ENCODE results near the gene CAMK2D.

DNA sequence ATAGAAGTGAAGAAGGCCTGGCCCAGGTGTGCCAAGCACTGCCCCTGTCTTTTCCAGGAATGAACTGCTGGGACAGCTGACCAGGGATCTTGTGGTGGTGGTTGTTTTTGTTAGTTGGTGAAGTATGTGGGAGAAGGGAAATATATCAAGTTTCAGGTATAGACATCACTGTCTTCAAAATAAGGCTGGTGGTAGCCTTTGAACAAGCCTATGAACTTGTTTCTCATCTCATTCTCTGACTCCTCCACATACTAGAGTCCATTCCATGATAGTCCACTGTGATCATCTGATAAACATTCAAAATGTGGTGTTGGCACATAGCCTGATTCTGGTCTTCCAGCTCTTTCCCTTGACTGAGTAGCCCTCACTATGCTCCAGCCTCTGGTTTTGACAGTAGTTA, 303.7 kb downstream of the CAMK2D start:
- TF ChIP-seq POLR2A (IDR thresholded peaks at IDR 0.05) (no peak), POLR2AphosphoS5 (IDR thresholded peaks at IDR 0.05) (no peak)
- TF ChIP-seq, protein P1, sequence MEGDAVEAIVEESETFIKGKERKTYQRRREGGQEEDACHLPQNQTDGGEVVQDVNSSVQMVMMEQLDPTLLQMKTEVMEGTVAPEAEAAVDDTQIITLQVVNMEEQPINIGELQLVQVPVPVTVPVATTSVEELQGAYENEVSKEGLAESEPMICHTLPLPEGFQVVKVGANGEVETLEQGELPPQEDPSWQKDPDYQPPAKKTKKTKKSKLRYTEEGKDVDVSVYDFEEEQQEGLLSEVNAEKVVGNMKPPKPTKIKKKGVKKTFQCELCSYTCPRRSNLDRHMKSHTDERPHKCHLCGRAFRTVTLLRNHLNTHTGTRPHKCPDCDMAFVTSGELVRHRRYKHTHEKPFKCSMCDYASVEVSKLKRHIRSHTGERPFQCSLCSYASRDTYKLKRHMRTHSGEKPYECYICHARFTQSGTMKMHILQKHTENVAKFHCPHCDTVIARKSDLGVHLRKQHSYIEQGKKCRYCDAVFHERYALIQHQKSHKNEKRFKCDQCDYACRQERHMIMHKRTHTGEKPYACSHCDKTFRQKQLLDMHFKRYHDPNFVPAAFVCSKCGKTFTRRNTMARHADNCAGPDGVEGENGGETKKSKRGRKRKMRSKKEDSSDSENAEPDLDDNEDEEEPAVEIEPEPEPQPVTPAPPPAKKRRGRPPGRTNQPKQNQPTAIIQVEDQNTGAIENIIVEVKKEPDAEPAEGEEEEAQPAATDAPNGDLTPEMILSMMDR (IDR thresholded peaks at IDR 0.05): no peak

All from sigmoid colon (tissue), 4 donors.